Right lobe of liver (tissue), 4 donors: ENCODE results near the gene HIP1.

Experiments
- POLR2A ChIP-seq: fragments of 450-650 bp; IDR thresholded peaks from one replicate; pipeline ENCODE4 v1.6.1; 2017; ENCODE audit warnings: antibody characterized with exemption, mild to moderate bottlenecking
- TF ChIP-seq, protein P1 (sequence below), 4 donors: fragments of 200-600 bp in 3 of 4; fragments of 450-650 bp in 1 of 4; IDR thresholded peaks; one replicate each; pipeline versions ENCODE4 v1.5.1 to v1.8.0; 2016 to 2022; ENCODE audit warnings: antibody characterized with exemption in 4 of 4, mild to moderate bottlenecking in 2 of 4
- donor health status: DM: no; HTN: no; CAD: no.
- donor health status: DM: no; HTN: no; CAD: no.
- donor health status: DM: no; HTN: yes; CAD: no.

- TF ChIP-seq, protein P1, sequence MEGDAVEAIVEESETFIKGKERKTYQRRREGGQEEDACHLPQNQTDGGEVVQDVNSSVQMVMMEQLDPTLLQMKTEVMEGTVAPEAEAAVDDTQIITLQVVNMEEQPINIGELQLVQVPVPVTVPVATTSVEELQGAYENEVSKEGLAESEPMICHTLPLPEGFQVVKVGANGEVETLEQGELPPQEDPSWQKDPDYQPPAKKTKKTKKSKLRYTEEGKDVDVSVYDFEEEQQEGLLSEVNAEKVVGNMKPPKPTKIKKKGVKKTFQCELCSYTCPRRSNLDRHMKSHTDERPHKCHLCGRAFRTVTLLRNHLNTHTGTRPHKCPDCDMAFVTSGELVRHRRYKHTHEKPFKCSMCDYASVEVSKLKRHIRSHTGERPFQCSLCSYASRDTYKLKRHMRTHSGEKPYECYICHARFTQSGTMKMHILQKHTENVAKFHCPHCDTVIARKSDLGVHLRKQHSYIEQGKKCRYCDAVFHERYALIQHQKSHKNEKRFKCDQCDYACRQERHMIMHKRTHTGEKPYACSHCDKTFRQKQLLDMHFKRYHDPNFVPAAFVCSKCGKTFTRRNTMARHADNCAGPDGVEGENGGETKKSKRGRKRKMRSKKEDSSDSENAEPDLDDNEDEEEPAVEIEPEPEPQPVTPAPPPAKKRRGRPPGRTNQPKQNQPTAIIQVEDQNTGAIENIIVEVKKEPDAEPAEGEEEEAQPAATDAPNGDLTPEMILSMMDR (IDR thresholded peaks at IDR 0.05), result no peak
- TF ChIP-seq POLR2A, result no peak
Measured at GRCh38 chr7:75537731-75538130, 201.0 kb downstream of the HIP1 start.
